K562 (cell line): ENCODE data around the gene GPR68. TPM values are rescaled to one million over a fixed set of nuclear protein-coding genes. Genes with fewer than 3 reads are reported as not detected.

Experiments
- ATAC-seq: fragments of 200-7000 bp; cut with Tn5 transposase; 3 replicates; pipeline ENCODE4 v1.9.1; 2020; ENCODE audit warnings: moderate library complexity
- BruUV-seq: library from RNA; stranded (reverse); fragments of 400-500 nt; replicated peaks from 2 replicates; lab custom pipeline; 2021; lab: Mats Ljungman, UMichigan
- CTCF ChIA-PET: fragments of 300-600 bp; formaldehyde crosslinking; extraction: SDS; loops from one replicate; lab custom pipeline; 2021; ENCODE audit warnings: low intra/inter-chr PET ratio; lab: Yijun Ruan, JAX
- POLR2A ChIA-PET: fragments of 300-600, 350-650 bp; sonication (Branson Sonifier 250); formaldehyde crosslinking; extraction: SDS; loops from one replicate; lab custom pipeline; 2021; ENCODE audit warnings: antibody characterized with exemption, inconsistent platforms; lab: Yijun Ruan, JAX
- DNase-seq, 4 experiments: peaks; one replicate each; pipeline versions ENCODE4 v3.0.0 to v3.0.0-alpha.2; 2011 to 2018; ENCODE audit warnings: low spot score in 3 of 4, mixed read lengths in 3 of 4; ENCODE audit errors: extremely low read depth in 1 of 4
- FAIRE-seq: peaks from 2 replicates; lab custom pipeline; 2011; peaks lifted over from hg19 to GRCh38; lab: Jason Lieb, UNC
- H2AFZ ChIP-seq: 2 replicates; pipeline ENCODE4 v1.6.0; 2011; ENCODE audit warnings: low read depth, low read length, control low read depth, inconsistent platforms
- H3K27ac ChIP-seq: fragments of 200-600 bp; 3 replicates; pipeline ENCODE4 v1.8.0; 2011; ENCODE audit warnings: low read depth, mild to moderate bottlenecking, control low read depth, inconsistent platforms, low read length, moderate library complexity, mixed read lengths; ENCODE audit errors: extremely low read depth
- H3K27me3 ChIP-seq, 2 experiments: fragments of 300-600 bp in 1 of 2; 2 replicates in 1 of 2; 3 replicates in 1 of 2; pipeline versions ENCODE4 v1.6.0 to v1.8.0; 2011; ENCODE audit warnings: inconsistent platforms in 2 of 2, low read length in 2 of 2, mild to moderate bottlenecking in 1 of 2, mixed read lengths in 1 of 2, moderate library complexity in 1 of 2; ENCODE audit not compliant: control insufficient read depth in 2 of 2, insufficient read depth in 2 of 2
- H3K36me3 ChIP-seq: fragments of 300-600 bp; 3 replicates; pipeline ENCODE4 v1.8.0; 2011; ENCODE audit warnings: mild to moderate bottlenecking, low read length, inconsistent platforms; ENCODE audit not compliant: control insufficient read depth, insufficient read depth
- H3K4me1 ChIP-seq, 2 experiments: fragments of 200-600 bp in 1 of 2; replicated peaks in 1 of 2; 2 replicates in 1 of 2; 3 replicates in 1 of 2; pipeline versions ENCODE4 v1.5.1 to v1.8.0; 2011; ENCODE audit warnings: inconsistent platforms in 2 of 2, low read length in 2 of 2, mild to moderate bottlenecking in 1 of 2, mixed read lengths in 1 of 2, moderate library complexity in 1 of 2; ENCODE audit not compliant: control insufficient read depth in 2 of 2, insufficient read depth in 2 of 2
- H3K4me2 ChIP-seq: 2 replicates; pipeline ENCODE4 v1.6.1; 2011; ENCODE audit warnings: low read length, control low read depth, inconsistent platforms, mixed read lengths; ENCODE audit not compliant: insufficient read depth
- H3K4me3 ChIP-seq: fragments of 200-600 bp; sonication (generic), shearing (Covaris generic); 2 replicates; pipeline ENCODE4 v1.5.1; 2016; ENCODE audit warnings: control low read depth, inconsistent platforms
- H3K79me2 ChIP-seq: fragments of 200-600 bp; 3 replicates; pipeline ENCODE4 v1.8.0; 2011; ENCODE audit warnings: low read length, inconsistent platforms; ENCODE audit not compliant: control insufficient read depth, insufficient read depth
- H3K9ac ChIP-seq, 2 experiments: 2 replicates each; pipeline versions ENCODE4 v1.6.0 to v1.6.1; 2011; ENCODE audit warnings: low read depth in 2 of 2, low read length in 2 of 2, control low read depth in 1 of 2, inconsistent platforms in 1 of 2, mild to moderate bottlenecking in 1 of 2, mixed read lengths in 1 of 2; ENCODE audit not compliant: insufficient read depth in 1 of 2
- H3K9me1 ChIP-seq: one replicate; pipeline ENCODE4 v1.6.0; 2011; ENCODE audit warnings: inconsistent platforms, mild to moderate bottlenecking, low read length, moderate library complexity; ENCODE audit not compliant: control insufficient read depth, insufficient read depth
- H3K9me3 ChIP-seq: replicated peaks from 2 replicates; pipeline ENCODE4 v1.5.1; 2011; ENCODE audit warnings: low read depth, low read length, inconsistent platforms; ENCODE audit not compliant: control insufficient read depth, insufficient read depth
- H4K20me1 ChIP-seq: replicated peaks from 2 replicates; pipeline ENCODE4 v1.6.1; 2011; ENCODE audit warnings: low read length, inconsistent platforms, mixed read lengths; ENCODE audit not compliant: control insufficient read depth, insufficient read depth
- CBX2 ChIP-seq: fragments of 200-600 bp; sonication (generic); IDR thresholded peaks from one replicate; pipeline ENCODE4 v1.6.1; 2012; ENCODE audit warnings: mild to moderate bottlenecking, low read length, inconsistent platforms; ENCODE audit not compliant: insufficient read depth, poor library complexity, severe bottlenecking
- CUX1 ChIP-seq: fragments of 200-800 bp; sonication (Bioruptor generic); IDR thresholded peaks from 2 replicates; pipeline ENCODE4 v1.6.1; 2016; ENCODE audit warnings: missing genetic modification characterization, missing compliant biosample characterization
- HMGN3 ChIP-seq: IDR thresholded peaks from 2 replicates; pipeline ENCODE4 v1.6.1; 2011; ENCODE audit warnings: borderline replicate concordance, low read depth, mild to moderate bottlenecking, mixed read lengths, low read length; ENCODE audit not compliant: insufficient read length; ENCODE audit errors: extremely low read depth
- PHF20 ChIP-seq: fragments of 450-650 bp; IDR thresholded peaks from 2 replicates; pipeline ENCODE4 v1.6.1; 2018; ENCODE audit not compliant: partially characterized antibody
- POLR2G ChIP-seq: fragments of 200-400 bp; formaldehyde crosslinking; IDR thresholded peaks from 2 replicates; pipeline ENCODE4 v1.6.1; 2017; ENCODE audit warnings: low read depth, mild to moderate bottlenecking, antibody characterized with exemption, low read length, moderate library complexity
- SRF ChIP-seq, 2 experiments: fragments of 250-450, 450-650 bp in 1 of 2; sonication (Bioruptor Pico) in 1 of 2; sonication (generic) in 1 of 2; formaldehyde crosslinking; IDR thresholded peaks; 2 replicates each; pipeline versions ENCODE4 v1.5.0 to v1.5.1; 2020 to 2022; ENCODE audit warnings: mild to moderate bottlenecking in 1 of 2, missing genetic modification reagents in 1 of 2
- TAL1 ChIP-seq: fragments of 450-650 bp; IDR thresholded peaks from 2 replicates; pipeline ENCODE4 v1.6.1; 2016; ENCODE audit warnings: mild to moderate bottlenecking
- ZNF140 ChIP-seq: fragments of 250-450 bp; sonication (Bioruptor Pico); IDR thresholded peaks from 2 replicates; pipeline ENCODE4 v1.8.0; 2021; ENCODE audit warnings: moderate library complexity, mild to moderate bottlenecking, inconsistent platforms
- ZNF347 ChIP-seq: fragments of 450-650 bp; formaldehyde crosslinking; IDR thresholded peaks from 2 replicates; pipeline ENCODE4 v1.4.0; 2020; ENCODE audit warnings: low read depth, mild to moderate bottlenecking, moderate library complexity
- ZNF583 ChIP-seq: fragments of 250-450 bp; sonication (Bioruptor Pico); IDR thresholded peaks from 2 replicates; pipeline ENCODE4 v1.4.0; 2020
- ZSCAN29 ChIP-seq: fragments of 450-650 bp; IDR thresholded peaks from 2 replicates; pipeline ENCODE4 v1.6.1; 2017
- WGBS: fragments of 100-300 bp; shearing (Covaris generic); methylation state at CpG from one replicate; pipeline ENCODE4 v1.1.6; 2016; ENCODE audit warnings: low coverage, mixed read lengths; ENCODE audit not compliant: insufficient coverage; ENCODE audit errors: missing lambda C conversion rate; 5-methylcytosine and 5-hydroxymethylcytosine counted together
- in situ Hi-C: fragments of 300-500 bp; cut with MboI; formaldehyde crosslinking; loops from 4 replicates; pipeline ENCODE4 v1.15.0; 2018; ENCODE audit warnings: inconsistent platforms, mixed read lengths
- intact Hi-C: fragments of 100-400 bp; cut with micrococcal nuclease; formaldehyde crosslinking; loops from 2 replicates; pipeline ENCODE4 v1.14.2; 2022
- polyA plus RNA-seq, 8 experiments: library from polyadenylated mRNA; depleted of rRNA in 4 of 8; stranded (reverse) in 5 of 8; unstranded in 3 of 8; fragments of >200 nt; fragmentation: Nextera tagmentation in 2 of 8; fragmentation: Illumina TruSeq in 1 of 8; extraction: Ambion mirVana in 2 of 8; extraction: Trizol in 1 of 8; gene quantifications; 2 replicates each; pipeline versions ENCODE4 v1.2.1 to v1.2.3, GENCODE V29; 2011 to 2014; ENCODE audit warnings: inconsistent platforms in 1 of 8, missing spikeins in 1 of 8
- total RNA-seq, 7 experiments: library from RNA; depleted of rRNA in 6 of 7; stranded (reverse); fragments of >200 nt in 6 of 7; fragmentation: Illumina TruSeq in 2 of 7; extraction: Trizol in 2 of 7; gene quantifications; 2 replicates each; pipeline versions ENCODE4 v1.2.1 to v1.2.3, GENCODE V29; 2011 to 2021; ENCODE audit warnings: low replicate concordance in 1 of 7
- TF ChIP-seq, protein P1 (sequence below): fragments of 250-450 bp; sonication (Bioruptor Pico); IDR thresholded peaks from 2 replicates; pipeline ENCODE4 v1.8.0; 2021; ENCODE audit warnings: moderate library complexity, mild to moderate bottlenecking, inconsistent platforms

GPR68 gene
- total and polyA plus RNA-seq, 9 of the 15 experiments (the other 6 are each of a cell fraction or from before 2014, with no cell fraction given): 0.41 to 9.4 (median 3.7) TPM

GRCh38 chr14:91235841-91236240 lies 8.7 kb downstream of the GPR68 start (continued):
- TF ChIP-seq, protein P1, sequence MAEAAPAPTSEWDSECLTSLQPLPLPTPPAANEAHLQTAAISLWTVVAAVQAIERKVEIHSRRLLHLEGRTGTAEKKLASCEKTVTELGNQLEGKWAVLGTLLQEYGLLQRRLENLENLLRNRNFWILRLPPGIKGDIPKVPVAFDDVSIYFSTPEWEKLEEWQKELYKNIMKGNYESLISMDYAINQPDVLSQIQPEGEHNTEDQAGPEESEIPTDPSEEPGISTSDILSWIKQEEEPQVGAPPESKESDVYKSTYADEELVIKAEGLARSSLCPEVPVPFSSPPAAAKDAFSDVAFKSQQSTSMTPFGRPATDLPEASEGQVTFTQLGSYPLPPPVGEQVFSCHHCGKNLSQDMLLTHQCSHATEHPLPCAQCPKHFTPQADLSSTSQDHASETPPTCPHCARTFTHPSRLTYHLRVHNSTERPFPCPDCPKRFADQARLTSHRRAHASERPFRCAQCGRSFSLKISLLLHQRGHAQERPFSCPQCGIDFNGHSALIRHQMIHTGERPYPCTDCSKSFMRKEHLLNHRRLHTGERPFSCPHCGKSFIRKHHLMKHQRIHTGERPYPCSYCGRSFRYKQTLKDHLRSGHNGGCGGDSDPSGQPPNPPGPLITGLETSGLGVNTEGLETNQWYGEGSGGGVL (CRISPR knock-in tag): no peak
- TF ChIP-seq CBX2 (no peak), TAL1 (no peak), SRF (CRISPR knock-in tag; IDR thresholded peaks at IDR 0.05) (no peak), HMGN3 (no peak), ZNF347 (CRISPR knock-in tag) (no peak), ZNF583 (CRISPR knock-in tag) (no peak), PHF20 (no peak)

DNA sequence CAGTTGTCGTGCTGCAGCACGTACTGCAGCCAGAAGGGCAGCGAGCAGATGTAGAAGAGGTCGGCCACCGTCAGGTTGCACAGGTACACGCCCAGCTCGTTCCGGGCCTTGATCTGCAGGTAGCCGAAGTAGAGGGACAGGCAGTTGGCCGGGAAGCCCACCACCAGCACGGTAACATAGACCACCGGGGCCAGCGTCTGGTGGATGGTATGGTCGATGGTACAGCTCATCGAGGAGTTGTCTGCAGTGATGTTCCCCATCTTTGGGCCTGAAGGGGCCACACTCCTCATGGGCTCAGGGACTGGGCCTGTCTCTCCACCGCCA lies 9.8 kb downstream of the GPR68 start:
- Histone ChIP-seq H3K36me3 (no peaks in the 10 kb centered on the region), H3K9me3 (no peaks in the 10 kb centered on the region), H3K4me3 (no peak overlapping the region), H3K79me2 (no peaks in the 10 kb centered on the region), H2AFZ (no peak overlapping the region), H3K9me1 (no peaks in the 10 kb centered on the region), H4K20me1 (no peaks in the 10 kb centered on the region), H3K27me3 (no peaks in the 10 kb centered on the region), H3K9ac (no peak overlapping the region), H3K4me1 (peaks cover 0 to 3% of the 10 kb centered on the region in 2 experiments; a peak in 2 of 5 replicates), H3K27ac (no peak overlapping the region), H3K4me2 (no peak overlapping the region)
- in situ Hi-C loops (no loop called here), intact Hi-C loops (no loop called here)
- BruUV-seq: no TSS peak
- ChIA-PET CTCF (no interaction called here), POLR2A (no interaction called here)
- TF ChIP-seq CUX1 (CRISPR knock-in tag) (no peak), ZNF140 (CRISPR knock-in tag) (no peak), POLR2G (0 out of 2 replicates have a peak, but pooled peaks have one; percentile 37), ZSCAN29 (no peak)
- 93% methylated on average over 6 of the region's 16 CpGs for WGBS
- FAIRE-seq (no peak), ATAC-seq (no peak), DNase-seq (no peak)
